Stimulated activated CD8-positive, alpha-beta memory T cell treated with anti-CD3 and anti-CD28 coated beads, Interleukin-7, amount 100 ng/mL, for 1 hour (primary cell): Measurements from ENCODE around the gene NEDD1.

Source experiments
- DNase-seq, 2 donors: peaks; one replicate each; pipeline ENCODE4 v3.0.0-alpha.2; 2020; ENCODE audit warnings: low read depth in 2 of 2

NEDD1 gene

GRCh38 chr12:96901175-96901574, 5.9 kb upstream of the NEDD1 start:
- no peak for DNase-seq

DNA sequence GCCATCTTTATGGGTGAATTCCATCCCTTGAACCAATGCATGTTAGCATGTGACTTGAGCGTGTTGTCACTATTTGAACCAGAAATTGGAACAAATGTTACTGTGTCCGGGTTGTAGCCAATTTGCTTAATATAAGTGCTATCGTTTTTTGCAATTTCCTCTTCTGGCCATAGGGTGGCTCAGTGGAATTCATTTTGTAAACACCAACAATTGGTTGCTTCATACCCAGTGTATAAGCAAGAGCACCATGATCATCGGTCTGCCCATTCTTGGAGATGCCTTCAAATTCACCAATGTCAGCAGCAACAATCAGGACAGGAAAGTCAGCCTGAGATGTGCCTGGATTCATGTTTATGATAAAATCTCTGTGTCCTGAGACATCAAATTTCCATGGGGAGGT, 5.0 kb upstream of the NEDD1 start:
- no peak for DNase-seq

DNA sequence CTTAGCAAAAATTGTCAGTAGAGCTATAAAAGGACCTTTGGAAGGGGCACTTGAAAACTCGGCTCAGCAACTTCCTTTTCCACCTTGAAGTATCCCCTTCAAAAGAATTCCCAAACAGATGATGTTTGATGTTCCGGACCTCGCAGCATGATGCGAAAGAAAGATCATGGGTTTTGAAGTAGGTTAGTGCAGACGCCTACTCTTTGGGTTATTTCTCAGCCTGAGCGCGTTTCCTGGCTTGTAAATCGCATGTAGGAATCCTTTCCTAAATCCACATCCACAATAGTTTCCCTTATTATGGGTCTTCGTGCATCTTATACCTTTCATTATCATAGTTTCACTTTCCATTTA, 584 bp upstream of the NEDD1 start:
- no peak for DNase-seq

DNA sequence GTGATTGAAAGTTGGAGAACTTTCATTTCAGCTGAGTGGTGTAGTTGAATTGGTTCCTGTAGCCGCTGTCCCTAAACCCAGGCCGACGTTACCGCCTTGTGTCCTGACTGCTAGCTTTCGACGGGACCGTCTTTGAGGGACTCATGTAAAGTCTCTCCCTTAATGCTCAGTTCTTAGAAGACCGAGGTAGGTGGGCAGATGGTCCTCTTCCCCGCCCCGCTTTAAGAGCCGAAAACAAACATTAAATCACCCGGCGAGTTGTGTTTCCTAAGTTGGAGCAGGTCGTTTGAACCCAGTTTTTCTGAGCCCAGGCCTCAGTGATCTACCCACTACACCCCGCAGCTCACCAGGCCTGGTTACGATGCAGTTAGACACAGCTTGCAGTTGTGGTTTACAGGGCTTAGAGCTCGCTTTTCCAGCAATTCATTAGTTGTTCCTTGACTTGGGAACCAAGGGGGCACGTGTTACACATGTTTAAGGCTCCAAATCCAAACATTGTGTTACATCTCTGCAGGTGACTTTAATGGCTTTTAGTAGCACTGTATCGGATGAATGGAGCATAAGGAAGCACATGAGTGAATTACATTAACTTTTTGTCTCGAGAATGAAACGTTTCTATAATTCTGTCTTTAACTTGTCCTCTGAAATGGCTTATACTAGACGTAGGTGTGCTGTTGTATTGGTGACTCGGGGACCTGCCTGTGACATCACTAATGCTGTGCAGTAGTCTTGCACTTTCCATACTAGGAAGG, 790 bp downstream of the NEDD1 start:
- no peak for DNase-seq

GRCh38 chr12:96908423-96908675, 1.3 kb downstream of the NEDD1 start:
- DNase-seq: no peak

DNA sequence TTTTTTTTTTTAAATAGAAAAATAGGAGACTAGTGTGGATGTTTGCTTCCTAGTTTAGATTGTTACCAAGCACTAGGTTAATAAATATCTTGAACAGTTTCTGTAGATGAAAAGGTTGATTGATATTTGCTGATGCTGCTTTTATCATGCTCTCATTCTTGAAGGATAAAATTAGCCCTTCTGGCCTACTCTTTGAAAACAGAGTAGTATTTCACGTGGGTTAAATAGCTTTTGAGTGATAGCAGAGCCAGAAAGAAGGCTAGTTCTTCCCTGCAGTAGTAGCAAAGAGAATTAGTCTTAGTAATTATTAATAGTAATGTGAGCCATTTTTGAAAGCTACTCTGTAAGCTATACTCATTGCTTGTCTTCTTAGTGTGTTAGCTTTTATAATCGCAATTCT, 5.2 kb downstream of the NEDD1 start:
- DNase-seq: no peak

DNA sequence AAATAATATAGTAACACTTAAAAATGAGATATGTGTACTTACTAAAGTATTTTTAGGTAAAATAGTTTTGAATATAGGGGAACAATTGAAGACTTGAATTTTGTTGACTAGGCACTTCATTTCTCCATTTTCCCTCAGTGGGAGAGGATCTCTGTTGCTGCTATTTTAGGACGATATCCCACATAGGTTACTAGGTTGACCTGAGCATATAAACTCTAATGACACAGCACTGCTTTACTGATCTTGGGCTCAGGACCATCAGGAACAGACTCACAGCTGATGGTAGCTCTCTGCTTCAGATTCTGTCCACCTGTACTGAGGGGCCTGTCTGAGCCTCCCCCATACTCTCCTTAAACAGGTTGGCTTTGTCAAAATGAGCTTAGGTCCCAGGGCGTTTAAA, 5.9 kb downstream of the NEDD1 start:
- no peak for DNase-seq

DNA sequence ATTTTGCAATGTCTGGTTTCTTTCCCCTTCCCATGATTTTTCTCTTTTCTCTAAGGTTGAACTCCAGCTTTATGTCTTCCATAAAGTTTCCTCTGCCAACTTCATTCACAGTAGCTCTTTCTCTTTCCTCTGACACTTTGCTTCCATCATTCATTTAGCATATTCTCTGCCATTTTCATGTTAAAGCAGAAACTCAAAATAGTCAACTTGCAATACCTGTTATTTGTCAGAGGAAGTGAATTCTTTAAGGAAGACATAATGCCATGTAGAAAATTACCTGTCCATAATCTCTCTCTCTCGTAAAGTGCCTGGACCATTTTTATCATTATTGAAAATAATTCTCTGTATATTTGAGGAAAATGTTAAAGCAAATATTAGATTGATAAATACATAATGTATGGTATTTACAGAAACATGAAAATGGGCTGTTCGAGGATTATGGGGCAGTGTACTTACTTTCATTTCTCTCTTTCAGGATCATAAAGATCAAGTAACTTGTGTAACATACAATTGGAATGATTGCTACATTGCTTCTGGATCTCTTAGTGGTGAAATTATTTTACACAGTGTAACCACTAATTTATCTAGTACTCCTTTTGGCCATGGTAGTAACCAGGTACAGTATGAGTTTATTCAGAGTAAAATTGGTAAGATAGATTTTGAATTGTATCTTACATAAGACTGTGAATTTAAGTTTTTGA, 12.6 kb downstream of the NEDD1 start:
- no peak for DNase-seq

GRCh38 chr12:96948782-96949181, 41.7 kb downstream of the NEDD1 start:
- no peak for DNase-seq

DNA sequence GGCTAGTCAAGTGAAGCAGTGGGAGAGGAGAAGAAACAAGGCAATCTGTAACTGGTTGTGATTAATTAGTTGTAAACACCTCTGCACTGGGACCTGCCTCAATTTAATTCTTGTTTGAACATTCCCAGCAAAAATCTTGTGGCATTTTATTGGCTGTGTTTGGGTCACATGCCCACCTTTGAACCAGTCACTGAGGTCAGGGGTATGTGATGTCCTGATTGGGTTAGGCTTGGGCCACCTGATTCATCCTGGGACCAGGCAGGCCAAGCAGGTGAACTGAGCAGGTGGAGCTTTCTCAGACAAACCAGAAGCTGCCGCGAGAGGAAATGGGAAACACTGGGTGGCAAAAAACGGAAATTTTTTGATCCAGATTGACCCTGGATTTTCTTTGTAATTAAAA, 72.5 kb downstream of the NEDD1 start:
- DNase-seq: no peak

DNA sequence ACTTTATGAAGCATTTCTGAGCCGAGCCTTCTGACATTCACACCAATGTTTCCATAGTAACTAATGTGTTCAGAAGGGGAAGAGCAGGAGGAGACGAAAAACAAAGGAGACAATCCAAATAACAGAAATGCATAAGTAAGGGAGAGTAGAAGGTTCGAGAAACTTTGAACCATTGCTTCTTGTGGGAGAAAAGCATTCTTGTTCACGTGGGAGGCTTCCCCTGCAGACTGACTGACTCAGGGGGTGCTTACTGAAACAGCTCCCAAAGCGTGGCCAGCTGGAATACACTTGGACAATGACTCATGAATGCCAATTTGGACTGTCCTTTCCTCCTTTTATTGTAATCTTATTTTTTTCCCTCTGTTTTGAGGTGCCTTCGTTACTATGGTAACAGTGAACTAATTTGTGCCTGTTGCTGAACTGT, 73.9 kb downstream of the NEDD1 start:
- no peak for DNase-seq

- DNase-seq: no peak
Observed at GRCh38 chr12:96981911-96982310, 74.9 kb downstream of the NEDD1 start.

GRCh38 chr12:96982671-96983070, 75.6 kb downstream of the NEDD1 start:
- no peak for DNase-seq

- DNase-seq: peak in 1 of 2 donors; percentile 4
Observed at GRCh38 chr12:96985515-96986362, 78.7 kb downstream of the NEDD1 start.

DNA sequence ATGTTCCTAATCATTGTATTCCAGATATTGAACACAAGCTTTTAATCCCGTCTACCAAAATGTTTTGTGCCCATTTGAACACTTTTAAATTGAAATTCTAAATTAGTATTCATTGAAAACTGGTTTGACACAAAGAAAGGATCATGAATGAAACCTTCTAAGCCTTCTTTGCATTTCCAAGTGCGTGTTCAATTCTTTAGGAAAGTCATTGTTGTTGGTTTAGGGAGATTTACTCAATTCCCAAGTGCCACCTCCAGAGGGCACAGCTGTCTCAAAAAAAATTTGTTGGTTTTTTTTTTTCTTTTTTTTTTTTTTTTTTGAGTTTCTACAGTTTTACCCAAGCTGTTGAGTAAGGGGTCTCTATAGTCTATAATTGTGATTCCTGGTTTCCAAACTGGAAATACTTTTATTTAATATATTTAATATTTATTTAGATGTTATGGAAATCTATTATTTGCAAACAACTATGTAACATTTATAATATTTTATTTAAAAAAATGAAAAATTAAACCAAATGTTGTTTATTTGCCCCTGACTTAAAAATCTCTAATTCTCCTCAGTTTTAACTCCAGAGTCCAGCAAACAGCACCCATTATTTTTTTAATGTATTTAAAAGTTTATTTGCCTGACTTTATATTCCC, 79.9 kb downstream of the NEDD1 start:
- no peak for DNase-seq

DNA sequence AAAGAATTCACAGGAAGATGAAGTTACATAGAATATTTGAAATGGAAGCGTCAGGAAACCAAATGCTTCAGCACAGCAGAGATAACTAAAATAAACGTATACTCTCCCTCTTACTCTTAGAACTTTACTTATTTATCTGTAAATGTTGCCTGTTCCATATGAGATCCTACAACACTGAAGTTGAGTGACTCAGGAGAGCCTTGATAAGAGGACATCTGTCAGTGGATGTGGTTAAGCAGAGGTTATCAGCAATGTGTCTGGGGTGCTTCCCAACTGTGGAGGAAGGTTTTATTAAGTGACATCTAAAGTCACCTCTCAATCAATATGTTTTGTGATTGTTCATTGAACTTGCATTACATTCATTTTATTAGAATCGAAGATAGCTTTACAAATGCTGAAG, 81.9 kb downstream of the NEDD1 start:
- no peak for DNase-seq

DNA sequence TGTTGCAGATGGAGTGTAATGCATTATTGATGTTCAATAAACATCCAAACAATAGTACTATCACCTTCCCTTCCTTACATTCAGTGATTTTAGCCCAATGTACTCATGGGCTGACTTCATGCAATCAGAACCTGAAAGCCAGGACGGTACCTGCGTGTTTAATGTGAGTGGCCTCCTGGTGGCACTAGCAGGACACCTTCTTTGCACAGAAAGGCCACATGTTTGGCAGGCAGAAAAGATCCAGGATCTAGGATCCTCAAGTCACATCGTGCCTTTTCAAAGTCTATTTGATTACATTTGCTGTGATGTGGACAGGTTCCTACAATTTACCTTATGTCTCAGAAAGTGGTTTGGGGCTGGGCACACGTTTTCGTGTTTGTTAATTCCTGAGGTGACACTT, 82.9 kb downstream of the NEDD1 start:
- no peak for DNase-seq

DNA sequence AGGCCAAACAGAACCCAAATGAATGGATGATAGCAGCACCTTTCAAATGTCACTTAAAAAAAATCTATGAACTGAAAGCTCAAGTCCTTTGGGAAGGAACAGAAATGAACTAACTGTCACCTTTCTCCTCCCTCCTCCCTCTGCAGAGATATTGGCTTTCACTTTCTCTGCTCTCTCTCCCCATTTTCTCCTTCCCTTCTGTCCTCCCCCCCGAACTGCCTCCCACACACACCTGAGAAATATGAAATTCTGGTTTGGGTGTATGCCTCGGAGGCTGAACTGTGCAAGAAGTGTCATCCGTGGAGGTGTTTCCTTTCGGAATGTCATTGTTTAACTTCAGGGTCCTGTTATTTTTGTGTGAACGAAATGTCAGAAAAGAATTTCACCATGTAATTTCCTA, 87.8 kb downstream of the NEDD1 start:
- no peak for DNase-seq

- DNase-seq: no peak
Observed at GRCh38 chr12:96995861-96996260, 88.8 kb downstream of the NEDD1 start.

GRCh38 chr12:96997797-96998484, 90.9 kb downstream of the NEDD1 start:
- no peak for DNase-seq

GRCh38 chr12:97003276-97003675, 96.2 kb downstream of the NEDD1 start:
- no peak for DNase-seq
